ENCODE results near the gene LMTK3. TPM values are rescaled to one million over a fixed set of nuclear protein-coding genes. Genes with fewer than 3 reads are reported as not detected.

The LMTK3 gene
- total RNA-seq, 1 donor from 2014 or later: 0.02 TPM

DNA sequence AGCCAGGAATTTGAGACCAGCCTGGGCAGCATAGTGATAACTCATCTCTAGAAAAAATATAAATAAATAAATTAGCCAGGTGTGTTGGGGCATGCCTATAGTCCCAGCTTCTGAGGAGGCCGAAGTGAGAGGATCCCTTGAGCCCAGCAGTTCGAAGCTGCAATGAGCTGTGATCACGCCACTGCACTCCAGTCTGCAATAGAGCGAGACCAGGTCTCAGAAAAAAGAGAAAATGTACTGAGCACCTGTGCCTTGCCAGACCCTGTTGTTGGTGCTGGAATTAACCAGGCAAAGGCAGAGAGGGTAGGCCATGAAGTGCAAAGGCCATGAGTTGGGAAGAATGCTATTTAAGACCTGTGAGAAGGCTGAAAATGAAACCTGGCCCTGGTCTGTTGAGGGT is 39.8 kb downstream of the LMTK3 start:
- Histone ChIP-seq H2AFZ (replicated peaks) (no peak overlapping the region), H3K9ac (no peak overlapping the region), H3K4me3 (no peak overlapping the region), H4K20me1 (ENCODE audit: low read depth) (peaks cover 55% of the 10 kb centered on the region), H3K4me2 (no peak overlapping the region), H3K36me3 (peaks cover 4% of the 10 kb centered on the region), H3K27me3 (no peaks in the 10 kb centered on the region), H3K4me1 (peaks cover 22% of the 10 kb centered on the region), H3K9me3 (ENCODE audit: low read depth) (no peaks in the 10 kb centered on the region), H3K27ac (no peak overlapping the region), H3K79me2 (ENCODE audit: low read depth) (peaks cover 29% of the 10 kb centered on the region), H3F3A (ENCODE audit: low read depth) (peaks cover 31% of the 10 kb centered on the region)
- Mint-ChIP-seq H3K27ac (no peak overlapping the region), H3K27me3 (ENCODE audit: insufficient read depth, low read depth) (peaks cover 20% of the 10 kb centered on the region), H3K36me3 (peaks cover 32% of the 10 kb centered on the region), H3K4me1 (peaks cover 32% of the 10 kb centered on the region), H3K9me3 (no peaks in the 10 kb centered on the region), H3K4me3 (peak overlapping the region; percentile 97)
- no peak for TF ChIP-seq EZH2phosphoT487 (IDR thresholded peaks at IDR 0.05)
- DNase-seq (ENCODE audit: low spot score): no peak

DNA sequence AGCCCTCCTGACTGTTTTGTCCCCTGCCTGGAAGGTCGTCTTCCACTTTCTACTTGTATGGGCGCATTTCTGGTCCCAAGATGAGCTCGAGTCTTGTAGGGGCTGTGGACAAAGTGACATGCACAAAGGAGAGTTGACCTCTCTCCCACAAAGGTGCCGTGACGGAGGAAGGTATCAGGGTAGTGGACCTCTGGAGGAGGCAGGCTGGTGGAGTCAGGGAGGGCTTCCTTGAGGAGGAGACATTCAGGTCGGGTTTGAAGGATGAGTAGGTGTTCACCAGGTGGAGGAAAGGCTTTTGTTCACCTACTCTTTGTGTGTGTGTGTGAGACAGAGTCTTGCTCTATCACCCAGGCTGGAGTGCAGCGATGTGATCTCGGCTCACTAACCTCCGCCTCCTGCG is 40.8 kb downstream of the LMTK3 start:
- Histone ChIP-seq H3K79me2 (ENCODE audit: low read depth) (peaks cover 29% of the 10 kb centered on the region), H2AFZ (replicated peaks) (no peak overlapping the region), H3K4me1 (peaks cover 22% of the 10 kb centered on the region), H3K9ac (no peak overlapping the region), H3K4me2 (no peak overlapping the region), H3K36me3 (peaks cover 4% of the 10 kb centered on the region), H3K27me3 (no peaks in the 10 kb centered on the region), H3F3A (ENCODE audit: low read depth) (peaks cover 36% of the 10 kb centered on the region), H3K9me3 (ENCODE audit: low read depth) (no peaks in the 10 kb centered on the region), H4K20me1 (ENCODE audit: low read depth) (peaks cover 55% of the 10 kb centered on the region), H3K27ac (no peak overlapping the region), H3K4me3 (no peak overlapping the region)
- Mint-ChIP-seq H3K4me3 (peak overlapping the region; percentile 97), H3K36me3 (peaks cover 29% of the 10 kb centered on the region), H3K9me3 (no peaks in the 10 kb centered on the region), H3K27ac (no peak overlapping the region), H3K4me1 (peaks cover 36% of the 10 kb centered on the region), H3K27me3 (ENCODE audit: insufficient read depth, low read depth) (peaks cover 20% of the 10 kb centered on the region)
- TF ChIP-seq EZH2 (IDR thresholded peaks at IDR 0.05) (no peak), CTCF (IDR thresholded peaks at IDR 0.05) (no peak), EZH2phosphoT487 (IDR thresholded peaks at IDR 0.05) (no peak)
- DNase-seq (ENCODE audit: low spot score): no peak

- TF ChIP-seq EZH2phosphoT487 (IDR thresholded peaks at IDR 0.05) (no peak), CTCF (IDR thresholded peaks at IDR 0.05) (no peak), EZH2 (IDR thresholded peaks at IDR 0.05) (no peak)
- peak; percentile 26 for DNase-seq (ENCODE audit: low spot score)
- Histone ChIP-seq H3F3A (ENCODE audit: low read depth) (peaks cover 36% of the 10 kb centered on the region), H3K4me3 (peak overlapping the region; percentile 88), H4K20me1 (ENCODE audit: low read depth) (peaks cover 49% of the 10 kb centered on the region), H3K9ac (peak overlapping the region; percentile 91), H3K4me2 (peak overlapping the region; percentile 99), H3K36me3 (peaks cover 4% of the 10 kb centered on the region), H3K27me3 (no peaks in the 10 kb centered on the region), H3K9me3 (ENCODE audit: low read depth) (no peaks in the 10 kb centered on the region), H3K27ac (no peak overlapping the region), H3K79me2 (ENCODE audit: low read depth) (peaks cover 29% of the 10 kb centered on the region), H3K4me1 (peaks cover 22% of the 10 kb centered on the region), H2AFZ (replicated peaks) (no peak overlapping the region)
- no peaks in the 10 kb centered on the region for H3K9me3 Mint-ChIP-seq
- peaks cover 29% of the 10 kb centered on the region for H3K36me3 Mint-ChIP-seq
- H3K4me1 Mint-ChIP-seq: peaks cover 36% of the 10 kb centered on the region
- peak overlapping the region; percentile 97 for H3K4me3 Mint-ChIP-seq
- H3K27me3 Mint-ChIP-seq (ENCODE audit: insufficient read depth, low read depth): peaks cover 17% of the 10 kb centered on the region
- H3K27ac Mint-ChIP-seq: peak overlapping the region; percentile 42
Measured at GRCh38 chr19:48469934-48470680, 41.5 kb downstream of the LMTK3 start.

- Histone ChIP-seq H3K36me3 (peaks cover 4% of the 10 kb centered on the region), H3K4me1 (peaks cover 22% of the 10 kb centered on the region), H3K9me3 (ENCODE audit: low read depth) (no peaks in the 10 kb centered on the region), H3K27me3 (no peaks in the 10 kb centered on the region), H2AFZ (replicated peaks) (peak within 1 kb of the TSS; percentile 40), H3K79me2 (ENCODE audit: low read depth) (peaks cover 29% of the 10 kb centered on the region), H3F3A (ENCODE audit: low read depth) (peaks cover 36% of the 10 kb centered on the region), H3K4me3 (peak within 1 kb of the TSS; percentile 88), H3K4me2 (peak within 1 kb of the TSS; percentile 99), H3K9ac (peak within 1 kb of the TSS; percentile 91), H3K27ac (peak within 1 kb of the TSS; percentile 90), H4K20me1 (ENCODE audit: low read depth) (peaks cover 43% of the 10 kb centered on the region)
- Mint-ChIP-seq H3K9me3 (no peaks in the 10 kb centered on the region), H3K27ac (peak within 1 kb of the TSS; percentile 99), H3K4me3 (peak within 1 kb of the TSS; percentile 97), H3K36me3 (peaks cover 26% of the 10 kb centered on the region), H3K27me3 (ENCODE audit: insufficient read depth, low read depth) (peaks cover 13% of the 10 kb centered on the region), H3K4me1 (peaks cover 36% of the 10 kb centered on the region)
- no peak for TF ChIP-seq CTCF (IDR thresholded peaks at IDR 0.05)
- peak; percentile 93 for DNase-seq (ENCODE audit: low spot score)
Measured at GRCh38 chr19:48469289-48469881, 42.2 kb downstream of the LMTK3 start, which contains the start of gene CYTH2. CYTH2 (plus strand) TSS chr19:48469369; CDS start chr19:48469508, 139 bp downstream.

Data from neural progenitor cell (in vitro differentiated cells).